Measurements from ENCODE around the gene ARHGAP45. TPM values are rescaled to one million over a fixed set of nuclear protein-coding genes. Genes with fewer than 3 reads are reported as not detected.

Gene ARHGAP45, protein sequence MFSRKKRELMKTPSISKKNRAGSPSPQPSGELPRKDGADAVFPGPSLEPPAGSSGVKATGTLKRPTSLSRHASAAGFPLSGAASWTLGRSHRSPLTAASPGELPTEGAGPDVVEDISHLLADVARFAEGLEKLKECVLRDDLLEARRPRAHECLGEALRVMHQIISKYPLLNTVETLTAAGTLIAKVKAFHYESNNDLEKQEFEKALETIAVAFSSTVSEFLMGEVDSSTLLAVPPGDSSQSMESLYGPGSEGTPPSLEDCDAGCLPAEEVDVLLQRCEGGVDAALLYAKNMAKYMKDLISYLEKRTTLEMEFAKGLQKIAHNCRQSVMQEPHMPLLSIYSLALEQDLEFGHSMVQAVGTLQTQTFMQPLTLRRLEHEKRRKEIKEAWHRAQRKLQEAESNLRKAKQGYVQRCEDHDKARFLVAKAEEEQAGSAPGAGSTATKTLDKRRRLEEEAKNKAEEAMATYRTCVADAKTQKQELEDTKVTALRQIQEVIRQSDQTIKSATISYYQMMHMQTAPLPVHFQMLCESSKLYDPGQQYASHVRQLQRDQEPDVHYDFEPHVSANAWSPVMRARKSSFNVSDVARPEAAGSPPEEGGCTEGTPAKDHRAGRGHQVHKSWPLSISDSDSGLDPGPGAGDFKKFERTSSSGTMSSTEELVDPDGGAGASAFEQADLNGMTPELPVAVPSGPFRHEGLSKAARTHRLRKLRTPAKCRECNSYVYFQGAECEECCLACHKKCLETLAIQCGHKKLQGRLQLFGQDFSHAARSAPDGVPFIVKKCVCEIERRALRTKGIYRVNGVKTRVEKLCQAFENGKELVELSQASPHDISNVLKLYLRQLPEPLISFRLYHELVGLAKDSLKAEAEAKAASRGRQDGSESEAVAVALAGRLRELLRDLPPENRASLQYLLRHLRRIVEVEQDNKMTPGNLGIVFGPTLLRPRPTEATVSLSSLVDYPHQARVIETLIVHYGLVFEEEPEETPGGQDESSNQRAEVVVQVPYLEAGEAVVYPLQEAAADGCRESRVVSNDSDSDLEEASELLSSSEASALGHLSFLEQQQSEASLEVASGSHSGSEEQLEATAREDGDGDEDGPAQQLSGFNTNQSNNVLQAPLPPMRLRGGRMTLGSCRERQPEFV
- total RNA-seq (ENCODE audit: low replicate concordance): 0.82 and 4.7 TPM in 2 replicates

DNA sequence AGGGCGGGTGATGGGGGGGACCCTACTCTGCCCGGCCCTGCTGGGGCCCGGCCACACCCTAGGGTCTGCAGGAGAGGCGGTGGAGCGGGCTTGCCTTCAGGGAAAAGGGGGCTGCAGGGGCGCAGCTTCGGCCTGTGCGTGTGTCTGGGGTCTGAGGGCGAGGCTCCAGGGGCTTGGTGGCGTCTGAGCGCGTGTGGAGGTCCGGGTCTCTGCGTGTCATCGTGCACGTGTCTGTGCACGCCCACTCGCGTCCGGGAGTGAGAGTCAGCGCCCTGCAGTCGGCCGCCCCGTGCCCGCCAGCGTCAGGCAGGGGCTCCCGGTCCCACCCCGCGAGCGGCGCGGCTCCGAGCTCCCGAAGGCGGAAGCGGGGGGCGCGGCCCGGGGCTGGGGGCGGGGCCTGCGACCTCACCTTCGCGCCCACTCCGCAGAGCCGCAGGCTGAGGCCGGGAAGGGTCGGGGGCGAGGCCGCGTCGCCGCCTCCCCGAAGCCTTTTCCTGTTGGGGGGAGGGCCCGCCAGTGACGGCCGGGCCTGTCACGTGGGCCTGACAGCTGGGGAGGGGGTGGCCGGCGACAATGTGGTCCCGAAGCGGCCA is at the start of gene ARHGAP45:
Gene ARHGAP45, plus strand, starts transcription at position 420 of the 593 bp plus-strand sequence. CDS start 239 bp downstream, outside the sequence.

DNA sequence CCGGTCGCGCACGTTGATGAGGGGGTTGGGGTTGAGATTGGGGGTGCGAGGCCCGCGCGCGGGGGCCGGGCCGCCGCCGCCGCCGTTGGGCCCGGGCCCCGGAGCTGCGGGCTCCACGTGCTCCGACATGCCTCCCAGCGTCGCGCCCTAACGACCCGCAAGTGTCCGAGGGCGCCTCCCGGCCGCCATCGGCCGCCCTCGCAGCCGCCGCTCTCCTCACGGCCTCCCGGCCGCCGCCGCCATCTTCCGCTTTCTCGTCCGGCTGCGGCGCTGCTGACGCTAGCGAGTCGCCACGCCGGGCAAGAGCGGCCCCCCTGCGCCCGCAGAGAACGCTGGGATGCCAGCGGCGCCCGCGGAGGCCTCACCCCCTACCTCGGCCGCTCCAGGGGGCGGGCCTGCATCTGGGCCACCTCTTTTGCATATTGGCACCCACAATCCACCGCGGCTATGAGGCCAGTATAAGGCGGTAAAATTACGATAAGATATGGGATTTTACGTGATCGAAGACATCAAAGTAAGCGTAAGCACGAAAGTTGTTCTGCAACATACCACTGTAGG is 46.0 kb upstream of the ARHGAP45 start, which contains the start of gene TMEM259:
Gene TMEM259, minus strand, starts transcription at position 256 of the 558 bp plus-strand sequence. Its CDS starts 127 bp downstream, at position 129.

DNA sequence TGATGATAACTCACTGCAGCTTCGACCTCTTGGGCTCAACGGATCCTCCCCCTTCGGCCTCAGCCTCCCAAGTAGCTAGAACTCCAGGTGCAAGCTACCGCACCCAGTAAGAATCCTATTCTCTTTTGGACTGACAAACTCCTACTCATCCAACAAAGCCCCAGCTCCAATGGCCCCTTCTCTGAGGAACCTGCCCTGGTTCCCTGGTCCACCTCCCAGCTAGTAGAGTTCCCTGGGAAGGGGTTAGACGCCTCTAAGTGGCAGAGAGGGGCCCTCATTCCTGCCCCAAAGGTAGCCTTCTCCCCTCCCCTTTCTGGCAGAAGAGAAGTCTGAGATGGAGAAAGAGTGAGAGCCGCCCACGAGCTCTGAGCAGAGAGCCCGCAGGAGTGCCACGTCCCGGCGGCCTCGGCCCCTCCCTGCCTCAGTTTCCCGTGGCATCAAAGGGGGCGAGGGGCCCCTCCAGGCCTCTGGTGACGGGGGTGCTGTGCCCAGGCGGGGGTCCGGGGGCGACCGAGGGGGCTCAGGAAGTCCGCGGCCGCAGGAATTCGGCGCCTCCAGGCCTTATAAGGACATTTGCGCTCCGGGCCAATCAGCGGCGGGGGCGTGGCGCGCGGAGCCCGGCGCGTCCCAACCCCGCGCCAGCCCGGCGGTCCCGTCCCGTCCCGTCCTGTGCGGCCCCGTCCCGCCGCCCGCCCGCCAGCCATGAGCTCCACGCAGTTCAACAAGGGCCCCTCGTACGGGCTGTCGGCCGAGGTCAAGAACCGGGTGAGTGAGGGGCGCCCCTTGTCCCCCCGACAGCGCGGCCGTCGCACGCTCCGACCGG is 40.8 kb upstream of the ARHGAP45 start, which contains the start of gene CNN2:
Gene CNN2, plus strand, starts transcription at position 649 of the 823 bp plus-strand sequence. Its CDS starts 54 bp downstream, at position 703.

DNA sequence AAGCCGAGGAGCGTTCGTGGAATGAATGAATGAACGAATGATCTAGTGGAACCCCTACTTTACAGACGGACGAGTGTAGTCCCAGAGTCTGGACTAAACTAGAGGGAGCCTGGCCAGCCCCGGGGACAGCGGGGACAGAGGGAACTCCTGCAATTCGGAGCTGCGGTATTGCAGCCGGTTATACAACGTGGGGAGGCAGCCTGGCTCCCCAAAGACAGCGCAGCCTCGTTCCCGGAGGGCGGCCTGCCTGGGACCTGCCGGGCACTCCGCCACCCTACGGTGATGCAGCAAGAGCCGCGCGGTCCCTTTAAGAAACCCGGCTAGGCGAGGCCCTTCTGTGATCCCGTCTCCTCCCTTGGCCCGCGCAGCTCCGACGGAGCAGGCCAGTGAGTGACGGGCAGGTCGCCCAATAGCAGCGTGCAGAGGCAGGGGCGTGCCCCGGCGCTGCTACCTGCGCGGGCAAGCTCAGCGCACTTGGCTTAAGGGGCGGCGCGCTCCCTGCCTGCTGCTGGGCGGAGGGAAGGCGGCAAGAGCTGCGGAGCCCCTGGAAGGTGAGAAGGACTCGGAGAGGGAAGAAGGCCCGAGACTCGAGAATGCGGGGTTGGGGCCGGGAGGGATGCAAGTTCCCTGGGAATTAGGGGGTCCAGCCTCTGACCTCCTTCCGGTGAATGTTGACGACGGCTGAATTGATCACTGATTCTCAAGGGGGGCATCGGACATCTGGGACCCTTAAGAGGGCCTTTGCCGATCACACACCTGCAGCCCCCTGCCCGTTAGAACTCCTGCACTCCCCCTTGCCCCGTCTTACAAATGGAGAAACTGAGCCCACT is 27.1 kb upstream of the ARHGAP45 start, which contains the start of gene ABCA7:
Gene ABCA7, plus strand, starts transcription at position 462 of the 830 bp plus-strand sequence. CDS start 1,255 bp downstream, outside the sequence.

DNA sequence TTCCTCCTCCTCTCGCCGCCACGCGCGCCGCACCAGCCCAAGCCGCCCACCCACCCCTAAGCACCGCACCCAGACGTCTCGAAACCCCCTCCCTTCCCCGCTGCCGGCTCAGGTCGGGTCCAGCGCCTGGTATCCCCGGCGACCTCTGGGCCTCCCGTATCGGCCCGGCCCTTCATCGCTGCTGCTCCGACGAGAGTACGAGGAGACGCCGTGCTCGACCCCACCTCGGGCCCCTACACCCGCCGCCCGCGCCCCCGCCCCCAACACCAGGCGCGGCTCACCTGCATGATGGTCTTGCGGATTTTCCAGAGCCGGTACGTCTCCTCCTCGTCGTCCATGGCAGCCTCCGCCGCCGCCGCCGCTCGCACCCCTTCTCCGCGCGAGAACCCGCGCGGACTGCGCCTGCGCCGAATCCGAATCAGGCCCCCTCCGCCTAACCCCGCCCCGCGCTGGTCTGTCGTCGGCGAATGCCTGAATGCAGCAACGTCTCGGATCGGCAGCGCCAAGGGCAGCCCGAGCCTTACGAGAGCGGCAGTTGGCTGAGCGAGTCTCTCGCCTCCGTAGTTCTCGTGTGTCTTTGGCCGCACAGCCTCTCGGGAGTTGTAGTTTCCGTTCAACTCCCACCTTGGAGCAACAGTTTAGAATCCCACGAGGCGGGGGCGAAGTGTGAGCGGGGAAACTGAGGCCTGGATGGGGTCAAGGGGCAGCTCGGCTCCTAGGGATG is 28.2 kb downstream of the ARHGAP45 start, which contains the start of gene POLR2E:
Gene POLR2E, minus strand, starts transcription at position 398 of the 724 bp plus-strand sequence. Its CDS starts 60 bp downstream, at position 338.

DNA sequence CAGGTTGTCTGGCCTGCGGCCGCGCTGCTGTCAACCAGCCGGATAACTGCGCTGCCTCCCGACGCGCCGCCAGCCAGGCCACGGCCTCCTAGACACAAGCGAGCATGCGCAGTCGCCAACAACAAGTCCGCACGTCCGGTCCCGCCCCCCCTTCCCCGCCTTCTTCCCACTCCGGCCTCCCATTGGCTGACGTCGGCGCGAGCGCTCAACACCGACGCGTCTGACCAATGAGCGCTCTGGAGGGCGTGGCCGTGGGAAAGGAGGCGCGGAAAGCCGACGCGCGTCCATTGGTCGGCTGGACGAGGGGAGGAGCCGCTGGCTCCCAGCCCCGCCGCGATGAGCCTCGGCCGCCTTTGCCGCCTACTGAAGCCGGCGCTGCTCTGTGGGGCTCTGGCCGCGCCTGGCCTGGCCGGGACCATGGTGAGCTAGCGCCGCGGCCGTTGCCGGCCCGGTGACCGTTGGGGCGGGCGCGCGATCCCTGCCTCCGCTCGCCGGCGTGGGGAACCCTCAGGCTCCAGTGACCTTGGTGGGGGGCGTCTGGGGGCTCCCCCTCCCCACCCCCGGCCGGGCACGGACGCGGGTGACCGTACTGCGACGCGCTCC is 36.8 kb downstream of the ARHGAP45 start, which contains the start of gene GPX4:
Gene GPX4, plus strand, starts transcription at position 287 of the 603 bp plus-strand sequence. Its CDS starts 50 bp downstream, at position 337.

Other genes starting within 250 kb of the ARHGAP45 start
- gene PLPPR3, start 245.2 kb upstream of the ARHGAP45 start, total RNA-seq (ENCODE audit: low replicate concordance): 0.15 and 1.2 TPM in 2 replicates
- gene AZU1, start 239.3 kb upstream of the ARHGAP45 start, total RNA-seq (ENCODE audit: low replicate concordance): not detected in 2 replicates
- gene PRTN3, start 226.2 kb upstream of the ARHGAP45 start, total RNA-seq (ENCODE audit: low replicate concordance): not detected in 2 replicates
- 0.15 TPM in 1 of 2 replicates, not detected in the other for gene ELANE, start 214.9 kb upstream of the ARHGAP45 start, total RNA-seq (ENCODE audit: low replicate concordance)
- 0.83 and 156 TPM in 2 replicates for gene CFD, start 207.5 kb upstream of the ARHGAP45 start, total RNA-seq (ENCODE audit: low replicate concordance)
- 23.5 and 33.1 TPM in 2 replicates for gene MED16, start 174.0 kb upstream of the ARHGAP45 start, total RNA-seq (ENCODE audit: low replicate concordance)
- gene RNU6-9, start 173.7 kb upstream of the ARHGAP45 start, total RNA-seq (ENCODE audit: low replicate concordance): not detected in 2 replicates
- gene R3HDM4, start 153.9 kb upstream of the ARHGAP45 start, total RNA-seq (ENCODE audit: low replicate concordance): 6.8 and 24.8 TPM in 2 replicates
- not detected in 2 replicates for gene KISS1R, start 149.8 kb upstream of the ARHGAP45 start, total RNA-seq (ENCODE audit: low replicate concordance)
- gene ARID3A, start 141.1 kb upstream of the ARHGAP45 start, total RNA-seq (ENCODE audit: low replicate concordance): 7.6 and 15.2 TPM in 2 replicates
- 37.1 and 127 TPM in 2 replicates for gene WDR18, start 82.8 kb upstream of the ARHGAP45 start, total RNA-seq (ENCODE audit: low replicate concordance)
- 0.23 and 0.45 TPM in 2 replicates for gene GRIN3B, start 66.7 kb upstream of the ARHGAP45 start, total RNA-seq (ENCODE audit: low replicate concordance)
- 41.3 and 58.0 TPM in 2 replicates for gene TMEM259, start 46.0 kb upstream of the ARHGAP45 start, total RNA-seq (ENCODE audit: low replicate concordance)
- gene RNU6-2, start 45.6 kb upstream of the ARHGAP45 start, total RNA-seq (ENCODE audit: low replicate concordance): not detected in 2 replicates
- 268 and 324 TPM in 2 replicates for gene CNN2, start 40.6 kb upstream of the ARHGAP45 start, total RNA-seq (ENCODE audit: low replicate concordance)
- gene ABCA7, start 27.1 kb upstream of the ARHGAP45 start, total RNA-seq (ENCODE audit: low replicate concordance): 2.2 and 8.4 TPM in 2 replicates
- gene POLR2E, start 28.2 kb downstream of the ARHGAP45 start, total RNA-seq (ENCODE audit: low replicate concordance): 127 and 132 TPM in 2 replicates
- gene GPX4, start 36.8 kb downstream of the ARHGAP45 start, total RNA-seq (ENCODE audit: low replicate concordance): 382 and 1,065 TPM in 2 replicates
- 40.7 and 112 TPM in 2 replicates for gene SBNO2, start 107.1 kb downstream of the ARHGAP45 start, total RNA-seq (ENCODE audit: low replicate concordance)
- 77.6 and 112 TPM in 2 replicates for gene STK11, start 138.6 kb downstream of the ARHGAP45 start, total RNA-seq (ENCODE audit: low replicate concordance)
- 0.82 and 1.1 TPM in 2 replicates for gene CBARP, start 170.8 kb downstream of the ARHGAP45 start, total RNA-seq (ENCODE audit: low replicate concordance)
- gene ATP5F1D, start 174.6 kb downstream of the ARHGAP45 start, total RNA-seq (ENCODE audit: low replicate concordance): 36.6 and 63.1 TPM in 2 replicates
- 2.8 and 15.9 TPM in 2 replicates for gene MIDN, start 181.4 kb downstream of the ARHGAP45 start, total RNA-seq (ENCODE audit: low replicate concordance)
- gene CIRBP, start 202.2 kb downstream of the ARHGAP45 start, total RNA-seq (ENCODE audit: low replicate concordance): 148 and 327 TPM in 2 replicates
- gene FAM174C, start 208.4 kb downstream of the ARHGAP45 start, total RNA-seq (ENCODE audit: low replicate concordance): 8.4 and 17.5 TPM in 2 replicates
- gene EFNA2, start 218.7 kb downstream of the ARHGAP45 start, total RNA-seq (ENCODE audit: low replicate concordance): not detected in 2 replicates

All from smooth muscle cell of the coronary artery (primary cell).